PC-3 (cell line): ENCODE measurements around the gene POU4F2. TPM values are rescaled to one million over a fixed set of nuclear protein-coding genes. Genes with fewer than 3 reads are reported as not detected.

Source experiments
- ATAC-seq: fragments of 200-7000 bp; cut with Tn5 transposase; 2 replicates; pipeline ENCODE4 v1.9.1; 2020; ENCODE audit warnings: mild to moderate bottlenecking, moderate library complexity
- BruUV-seq: library from RNA; stranded (reverse); fragments of 400-500 nt; replicated peaks from 2 replicates; lab custom pipeline; 2021; lab: Mats Ljungman, UMichigan
- CTCF ChIA-PET: fragments of 300-600 bp; sonication (Branson Sonifier 250); formaldehyde crosslinking; loops from one replicate; lab custom pipeline; 2022; ENCODE audit warnings: antibody characterized with exemption; lab: Charles Lee
- POLR2A ChIA-PET: fragments of 300-600 bp; sonication (Branson Sonifier 250); formaldehyde crosslinking; loops from one replicate; lab custom pipeline; 2022; ENCODE audit warnings: antibody characterized with exemption; ENCODE audit not compliant: unreplicated experiment; lab: Charles Lee
- DNase-seq: peaks from one replicate; pipeline ENCODE4 v3.0.0-alpha.2; 2015
- H2AFZ ChIP-seq: fragments of 300-600 bp; sonication (generic); 2 replicates; pipeline ENCODE4 v1.6.0; 2016; ENCODE audit warnings: antibody characterized with exemption, low read length
- H3F3A ChIP-seq: fragments of 300-600 bp; sonication (generic); one replicate; pipeline ENCODE4 v1.6.0; 2017; ENCODE audit warnings: antibody characterized with exemption, low read length, control low read depth, mild to moderate bottlenecking; ENCODE audit not compliant: unreplicated experiment
- H3K27ac ChIP-seq: fragments of 300-600 bp; sonication (generic); 2 replicates; pipeline ENCODE4 v1.5.1; 2016; ENCODE audit warnings: mild to moderate bottlenecking, low read length
- H3K27me3 ChIP-seq: fragments of 300-600 bp; sonication (generic); 2 replicates; pipeline ENCODE4 v1.6.1; 2016; ENCODE audit warnings: low read length, mixed read lengths
- H3K36me3 ChIP-seq: fragments of 300-600 bp; sonication (generic); 2 replicates; pipeline ENCODE4 v1.6.1; 2016; ENCODE audit warnings: low read depth, mixed run types, low read length, mixed read lengths
- H3K4me1 ChIP-seq: fragments of 300-600 bp; sonication (generic); 2 replicates; pipeline ENCODE4 v1.5.1; 2016; ENCODE audit warnings: low read length; ENCODE audit not compliant: insufficient read depth
- H3K4me2 ChIP-seq: fragments of 300-600 bp; sonication (generic); 2 replicates; pipeline ENCODE4 v1.6.0; 2016; ENCODE audit warnings: low read length
- H3K4me3 ChIP-seq: fragments of 300-600 bp; sonication (generic); 2 replicates; pipeline ENCODE4 v1.5.1; 2016; ENCODE audit warnings: mild to moderate bottlenecking, low read length, mixed read lengths
- H3K79me2 ChIP-seq: fragments of 300-600 bp; sonication (generic); 2 replicates; pipeline ENCODE4 v1.6.1; 2017; ENCODE audit warnings: low read length, mixed read lengths
- H3K9ac ChIP-seq: fragments of 300-600 bp; sonication (generic); 2 replicates; pipeline ENCODE4 v1.6.0; 2016; ENCODE audit warnings: mild to moderate bottlenecking, low read length
- H3K9me2 ChIP-seq: fragments of 300-600 bp; sonication (generic); replicated peaks from 2 replicates; pipeline ENCODE4 v1.6.1; 2016; ENCODE audit warnings: mixed run types, low read length, mixed read lengths
- H3K9me3 ChIP-seq: fragments of 300-600 bp; sonication (generic); 2 replicates; pipeline ENCODE4 v1.6.1; 2016; ENCODE audit warnings: low read length, mixed read lengths
- H4K20me1 ChIP-seq: fragments of 300-600 bp; sonication (generic); 2 replicates; pipeline ENCODE4 v1.6.1; 2016; ENCODE audit warnings: low read length, mixed read lengths
- EZH2 ChIP-seq: fragments of 300-600 bp; sonication (generic); IDR thresholded peaks from one replicate; pipeline ENCODE4 v1.6.1; 2017; ENCODE audit warnings: antibody characterized with exemption, mild to moderate bottlenecking, low read length; ENCODE audit not compliant: unreplicated experiment
- EZH2phosphoT487 ChIP-seq: fragments of 300-600 bp; sonication (generic); IDR thresholded peaks from 2 replicates; pipeline ENCODE4 v1.6.1; 2018; ENCODE audit warnings: mild to moderate bottlenecking, antibody characterized with exemption, low read length, borderline replicate concordance
- intact Hi-C: fragments of 100-400 bp; cut with micrococcal nuclease; formaldehyde crosslinking; loops from 2 replicates; pipeline ENCODE4 v1.9.0; 2023
- total RNA-seq: library from RNA; depleted of rRNA; stranded (reverse); fragments of >200 nt; gene quantifications from 2 replicates; pipeline ENCODE4 v1.2.3, GENCODE V29; 2014
- TF ChIP-seq, protein P1 (sequence below): fragments of 300-600 bp; sonication (generic); conservative IDR thresholded peaks from 2 replicates; pipeline ENCODE4 v1.5.1; 2017; ENCODE audit warnings: antibody characterized with exemption, low read depth, mild to moderate bottlenecking, low read length

POU4F2 gene
- total RNA-seq, 1 experiment from 2014 or later: not detected

DNA sequence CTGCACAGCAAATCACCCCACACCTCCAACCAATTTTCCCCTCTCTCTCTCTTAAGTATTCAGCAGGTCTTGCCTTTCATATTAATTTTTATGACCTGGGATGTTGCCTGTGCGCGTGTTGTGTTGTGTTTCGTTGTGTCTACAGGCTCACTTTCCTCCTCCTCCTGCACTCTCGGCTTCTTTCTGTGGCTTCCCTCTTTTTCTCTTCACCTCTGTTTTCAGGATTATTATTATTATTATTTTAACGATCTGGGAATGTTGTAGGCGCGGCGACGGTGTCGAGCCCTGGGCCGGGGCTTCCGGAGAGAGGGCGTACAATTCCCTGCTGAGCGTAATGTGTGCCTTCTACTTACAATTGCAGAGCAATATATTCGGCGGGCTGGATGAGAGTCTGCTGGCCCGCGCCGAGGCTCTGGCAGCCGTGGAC, 826 bp downstream of the POU4F2 start:
- ATAC-seq (no peak), DNase-seq (no peak)
- H3K9me3 ChIP-seq: no peaks in the 10 kb centered on the region
- H3K4me1 ChIP-seq: no peaks in the 10 kb centered on the region
- CTCF ChIA-PET: no interaction called here
- BruUV-seq: no TSS peak
- no peak overlapping the region for H3K4me2 ChIP-seq
- no peaks in the 10 kb centered on the region for H3K9me2 ChIP-seq
- H4K20me1 ChIP-seq: no peaks in the 10 kb centered on the region
- H3K36me3 ChIP-seq: no peaks in the 10 kb centered on the region
- H2AFZ ChIP-seq: no peak overlapping the region
- TF ChIP-seq EZH2phosphoT487 (no peak), EZH2 (no peak)
- POLR2A ChIA-PET: no interaction called here
- H3K4me3 ChIP-seq: no peak overlapping the region
- H3K27me3 ChIP-seq: peaks cover 30% of the 10 kb centered on the region
- no peak overlapping the region for H3K9ac ChIP-seq
- H3K27ac ChIP-seq: no peak overlapping the region
- no peaks in the 10 kb centered on the region for H3F3A ChIP-seq
- H3K79me2 ChIP-seq: no peaks in the 10 kb centered on the region
- intact Hi-C loops: no loop called here

DNA sequence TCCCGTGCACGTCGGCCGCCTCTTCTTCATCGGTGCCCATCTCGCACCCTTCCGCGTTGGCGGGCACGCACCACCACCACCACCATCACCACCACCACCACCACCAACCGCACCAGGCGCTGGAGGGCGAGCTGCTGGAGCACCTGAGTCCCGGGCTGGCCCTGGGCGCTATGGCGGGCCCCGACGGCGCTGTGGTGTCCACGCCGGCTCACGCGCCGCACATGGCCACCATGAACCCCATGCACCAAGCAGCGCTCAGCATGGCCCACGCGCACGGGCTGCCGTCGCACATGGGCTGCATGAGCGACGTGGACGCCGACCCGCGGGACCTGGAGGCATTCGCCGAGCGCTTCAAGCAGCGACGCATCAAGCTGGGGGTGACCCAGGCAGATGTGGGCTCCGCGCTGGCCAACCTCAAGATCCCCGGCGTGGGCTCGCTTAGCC, 1.4 kb downstream of the POU4F2 start:
- ATAC-seq: no peak
- Histone ChIP-seq H3K27ac (no peak overlapping the region), H3F3A (no peaks in the 10 kb centered on the region), H3K4me3 (no peak overlapping the region), H3K9me3 (no peaks in the 10 kb centered on the region), H2AFZ (no peak overlapping the region), H3K36me3 (no peaks in the 10 kb centered on the region), H3K9ac (no peak overlapping the region), H4K20me1 (no peaks in the 10 kb centered on the region), H3K9me2 (no peaks in the 10 kb centered on the region), H3K27me3 (peaks cover 25% of the 10 kb centered on the region), H3K79me2 (no peaks in the 10 kb centered on the region), H3K4me2 (no peak overlapping the region), H3K4me1 (no peaks in the 10 kb centered on the region)
- no peak for TF ChIP-seq EZH2
- TF ChIP-seq, protein P1, sequence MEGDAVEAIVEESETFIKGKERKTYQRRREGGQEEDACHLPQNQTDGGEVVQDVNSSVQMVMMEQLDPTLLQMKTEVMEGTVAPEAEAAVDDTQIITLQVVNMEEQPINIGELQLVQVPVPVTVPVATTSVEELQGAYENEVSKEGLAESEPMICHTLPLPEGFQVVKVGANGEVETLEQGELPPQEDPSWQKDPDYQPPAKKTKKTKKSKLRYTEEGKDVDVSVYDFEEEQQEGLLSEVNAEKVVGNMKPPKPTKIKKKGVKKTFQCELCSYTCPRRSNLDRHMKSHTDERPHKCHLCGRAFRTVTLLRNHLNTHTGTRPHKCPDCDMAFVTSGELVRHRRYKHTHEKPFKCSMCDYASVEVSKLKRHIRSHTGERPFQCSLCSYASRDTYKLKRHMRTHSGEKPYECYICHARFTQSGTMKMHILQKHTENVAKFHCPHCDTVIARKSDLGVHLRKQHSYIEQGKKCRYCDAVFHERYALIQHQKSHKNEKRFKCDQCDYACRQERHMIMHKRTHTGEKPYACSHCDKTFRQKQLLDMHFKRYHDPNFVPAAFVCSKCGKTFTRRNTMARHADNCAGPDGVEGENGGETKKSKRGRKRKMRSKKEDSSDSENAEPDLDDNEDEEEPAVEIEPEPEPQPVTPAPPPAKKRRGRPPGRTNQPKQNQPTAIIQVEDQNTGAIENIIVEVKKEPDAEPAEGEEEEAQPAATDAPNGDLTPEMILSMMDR: no peak
- no peak for TF ChIP-seq EZH2phosphoT487
- no TSS peak for BruUV-seq
- intact Hi-C loops: no loop called here
- ChIA-PET CTCF (no interaction called here), POLR2A (no interaction called here)
- DNase-seq: no peak

DNA sequence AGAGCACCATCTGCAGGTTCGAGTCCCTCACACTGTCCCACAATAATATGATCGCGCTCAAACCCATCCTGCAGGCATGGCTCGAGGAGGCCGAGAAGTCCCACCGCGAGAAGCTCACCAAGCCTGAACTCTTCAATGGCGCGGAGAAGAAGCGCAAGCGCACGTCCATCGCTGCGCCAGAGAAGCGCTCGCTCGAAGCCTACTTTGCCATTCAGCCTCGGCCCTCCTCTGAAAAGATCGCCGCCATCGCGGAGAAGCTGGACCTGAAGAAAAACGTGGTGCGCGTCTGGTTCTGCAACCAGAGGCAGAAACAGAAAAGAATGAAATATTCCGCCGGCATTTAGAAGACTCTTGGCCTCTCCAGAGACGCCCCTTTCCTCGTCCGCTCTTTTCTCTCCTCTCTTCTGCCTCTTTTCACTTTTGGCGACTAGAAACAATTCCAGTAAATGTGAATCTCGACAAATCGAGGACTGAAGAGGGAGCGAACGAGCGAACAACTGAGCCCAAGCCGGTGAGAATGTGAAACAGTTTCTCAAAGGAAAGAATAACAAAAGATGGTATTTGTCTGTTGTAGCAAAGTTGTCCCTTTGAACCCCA, 1.9 kb downstream of the POU4F2 start:
- no TSS peak for BruUV-seq
- H3K79me2 ChIP-seq: no peaks in the 10 kb centered on the region
- H3K4me2 ChIP-seq: no peak overlapping the region
- H3K9me2 ChIP-seq: no peaks in the 10 kb centered on the region
- peaks cover 23% of the 10 kb centered on the region for H3K27me3 ChIP-seq
- no peak overlapping the region for H3K27ac ChIP-seq
- no peak for DNase-seq
- intact Hi-C loops: no loop called here
- ChIA-PET POLR2A (no interaction called here), CTCF (no interaction called here)
- no peaks in the 10 kb centered on the region for H3K4me1 ChIP-seq
- no peak for ATAC-seq
- TF ChIP-seq, protein P1: no peak
- TF ChIP-seq EZH2: no peak
- TF ChIP-seq EZH2phosphoT487: no peak
- no peaks in the 10 kb centered on the region for H4K20me1 ChIP-seq
- no peaks in the 10 kb centered on the region for H3K9me3 ChIP-seq
- H3K9ac ChIP-seq: no peak overlapping the region
- no peaks in the 10 kb centered on the region for H3K36me3 ChIP-seq
- no peak overlapping the region for H3K4me3 ChIP-seq
- H3F3A ChIP-seq: no peaks in the 10 kb centered on the region
- H2AFZ ChIP-seq: no peak overlapping the region
